IPS DF 6.9 (cell line): ENCODE data around the gene ANKRD60.

Experiments
- DNase-seq: peaks from one replicate; pipeline ENCODE4 v3.0.0-alpha.2; 2013; ENCODE audit warnings: low read depth, low spot score
- H3K27ac ChIP-seq: one replicate; pipeline ENCODE4 v1.5.1; 2013; ENCODE audit warnings: low read length, control low read depth
- H3K27me3 ChIP-seq: 2 replicates; pipeline ENCODE4 v1.6.1; 2013; ENCODE audit warnings: mild to moderate bottlenecking, low read length; ENCODE audit not compliant: control insufficient read depth, insufficient read depth
- H3K36me3 ChIP-seq: 2 replicates; pipeline ENCODE4 v1.6.1; 2013; ENCODE audit warnings: low read length; ENCODE audit not compliant: control insufficient read depth, insufficient read depth
- H3K4me1 ChIP-seq: 2 replicates; pipeline ENCODE4 v1.6.1; 2013; ENCODE audit warnings: low read length; ENCODE audit not compliant: control insufficient read depth, insufficient read depth
- H3K4me3 ChIP-seq: 2 replicates; pipeline ENCODE4 v1.5.1; 2013; ENCODE audit warnings: mild to moderate bottlenecking, low read length
- H3K9me3 ChIP-seq: 2 replicates; pipeline ENCODE4 v1.6.1; 2013; ENCODE audit warnings: low read length, inconsistent platforms; ENCODE audit not compliant: control insufficient read depth, insufficient read depth
- WGBS: extraction: QIAGEN DNeasy Blood & Tissue Kit; methylation state at CpG from one replicate; pipeline ENCODE4 v1.1.7; 2013; ENCODE audit warnings: mixed read lengths, missing lambda C conversion rate; ENCODE audit not compliant: insufficient read length, insufficient coverage; 5-methylcytosine and 5-hydroxymethylcytosine counted together

ANKRD60 gene

DNA sequence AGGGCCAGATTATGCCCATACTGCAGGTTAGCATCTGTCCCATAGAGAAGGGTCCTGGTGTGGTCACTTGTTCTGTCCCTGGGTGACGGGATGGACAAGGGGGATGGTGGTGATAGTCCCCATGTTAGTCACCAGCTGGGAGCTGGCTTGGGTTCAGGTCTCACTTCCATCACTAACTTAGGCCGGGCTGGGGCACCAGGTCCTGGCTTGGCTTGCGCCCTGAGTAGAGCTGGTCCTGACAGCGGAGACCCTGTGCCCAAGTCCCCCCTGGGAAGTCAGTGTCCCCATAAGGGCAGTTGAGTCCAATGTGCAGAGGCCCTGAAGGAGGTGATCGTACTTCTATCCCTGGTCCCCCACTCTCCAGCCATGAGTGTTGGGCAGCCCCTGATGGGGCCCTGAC, 52.6 kb downstream of the ANKRD60 start:
- H3K36me3 ChIP-seq: no peaks in the 10 kb centered on the region
- no peaks in the 10 kb centered on the region for H3K9me3 ChIP-seq
- H3K27me3 ChIP-seq: no peaks in the 10 kb centered on the region
- WGBS: no CpG with 5 or more reads among the region's 5 CpGs
- DNase-seq: no peak
- no peak overlapping the region for H3K27ac ChIP-seq
- peaks cover 7% of the 10 kb centered on the region; the same call in 1 of the 2 replicates for H3K4me1 ChIP-seq
- no peak overlapping the region for H3K4me3 ChIP-seq

DNA sequence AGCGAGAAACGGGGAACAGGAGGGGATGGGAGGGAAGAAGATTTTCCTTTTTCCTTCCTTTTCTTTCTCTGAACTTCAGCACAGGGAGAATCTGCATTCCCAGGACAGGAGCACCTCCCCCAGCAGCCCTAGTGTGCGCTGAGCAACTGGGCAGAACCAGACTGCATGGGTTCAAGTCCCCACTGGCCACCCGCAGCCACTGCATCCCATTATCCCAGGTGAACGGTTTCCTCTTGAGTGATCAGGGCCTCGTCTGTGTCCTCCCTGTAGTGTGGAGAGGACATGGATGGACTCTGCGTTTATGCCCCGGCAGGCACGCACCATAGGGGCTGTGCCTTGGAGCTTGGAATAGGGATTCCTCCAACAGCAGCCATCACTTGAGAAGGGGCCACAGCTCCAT, 53.0 kb downstream of the ANKRD60 start:
- peaks cover 7% of the 10 kb centered on the region; the same call in 1 of the 2 replicates for H3K4me1 ChIP-seq
- no CpG with 5 or more reads among the region's 9 CpGs for WGBS
- H3K27ac ChIP-seq: no peak overlapping the region
- H3K4me3 ChIP-seq: no peak overlapping the region
- DNase-seq: no peak
- no peaks in the 10 kb centered on the region for H3K36me3 ChIP-seq
- no peaks in the 10 kb centered on the region for H3K27me3 ChIP-seq
- H3K9me3 ChIP-seq: no peaks in the 10 kb centered on the region

DNA sequence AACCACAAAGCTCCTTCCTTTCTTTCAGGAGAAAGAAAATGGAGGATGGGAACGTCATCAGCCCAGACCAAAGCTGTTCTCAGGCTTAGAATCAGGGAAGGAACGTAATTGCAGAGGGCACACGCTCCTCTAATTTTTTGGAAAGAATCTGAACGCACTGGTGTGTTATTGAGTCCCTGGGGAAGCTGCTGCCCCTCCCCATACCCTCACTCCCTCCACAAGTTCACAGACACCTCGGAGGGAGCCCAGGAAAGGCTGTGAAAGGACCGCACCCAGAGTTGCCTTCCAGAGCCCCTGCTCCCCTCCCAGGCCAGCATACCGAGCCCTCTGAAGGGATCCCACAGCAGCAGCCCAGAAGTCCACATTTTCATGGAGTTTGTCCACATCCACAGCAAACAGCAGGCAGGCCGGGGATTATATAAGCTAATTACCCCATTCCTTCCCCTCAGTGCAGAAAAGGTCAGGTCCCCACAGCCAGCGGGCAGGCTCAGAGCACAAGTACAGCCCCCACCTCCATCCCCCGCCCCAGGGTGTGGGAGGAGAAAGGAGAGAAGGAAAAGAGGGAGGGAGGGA, 53.7 kb downstream of the ANKRD60 start:
- H3K9me3 ChIP-seq: no peaks in the 10 kb centered on the region
- no peak overlapping the region for H3K27ac ChIP-seq
- H3K36me3 ChIP-seq: no peaks in the 10 kb centered on the region
- peaks cover 6% of the 10 kb centered on the region; the same call in 1 of the 2 replicates for H3K4me1 ChIP-seq
- no peaks in the 10 kb centered on the region for H3K27me3 ChIP-seq
- DNase-seq: no peak
- H3K4me3 ChIP-seq: no peak overlapping the region
- WGBS: no CpG with 5 or more reads among the region's 10 CpGs

DNA sequence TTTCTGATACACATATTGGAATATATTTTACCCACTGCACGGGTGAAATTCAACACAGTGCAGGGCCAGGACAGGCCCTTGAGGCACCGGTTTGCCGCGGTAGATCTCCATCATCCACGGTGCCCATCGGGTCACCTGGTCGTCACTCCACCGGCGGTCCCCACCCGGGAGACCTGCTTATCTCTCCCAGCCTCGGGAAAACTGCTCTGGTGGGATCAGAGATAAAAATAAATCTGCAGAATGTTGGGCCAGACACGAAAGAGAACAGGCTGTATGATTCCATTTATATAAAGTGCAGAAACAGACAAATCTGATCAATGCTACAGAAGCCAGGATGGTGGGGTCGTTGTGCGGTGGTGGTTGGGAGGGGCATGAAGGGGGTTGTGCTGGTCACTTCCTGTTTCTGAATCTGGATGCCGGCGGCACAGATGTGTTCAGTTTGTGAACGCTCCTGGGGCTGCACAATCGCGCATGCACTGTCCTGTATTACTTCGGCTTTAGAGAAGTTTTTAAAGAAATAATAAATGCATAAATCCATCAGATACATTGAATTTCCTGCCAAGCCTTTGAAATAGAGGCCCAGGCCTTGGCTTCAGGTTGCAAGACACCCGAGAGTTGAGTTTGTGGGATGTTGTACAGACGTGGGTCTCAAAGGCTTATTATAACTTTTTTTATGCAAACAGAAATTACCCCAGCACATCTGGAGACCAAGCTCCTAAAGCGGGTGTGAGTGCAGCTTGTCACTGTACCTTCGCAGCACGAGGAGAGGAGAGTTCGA, 54.3 kb downstream of the ANKRD60 start:
- no peaks in the 10 kb centered on the region for H3K36me3 ChIP-seq
- H3K4me3 ChIP-seq: no peak overlapping the region
- H3K4me1 ChIP-seq: peaks cover 3% of the 10 kb centered on the region; the same call in 1 of the 2 replicates
- H3K9me3 ChIP-seq: no peaks in the 10 kb centered on the region
- no CpG with 5 or more reads among the region's 26 CpGs for WGBS
- H3K27me3 ChIP-seq: no peaks in the 10 kb centered on the region
- no peak for DNase-seq
- H3K27ac ChIP-seq: no peak overlapping the region

DNA sequence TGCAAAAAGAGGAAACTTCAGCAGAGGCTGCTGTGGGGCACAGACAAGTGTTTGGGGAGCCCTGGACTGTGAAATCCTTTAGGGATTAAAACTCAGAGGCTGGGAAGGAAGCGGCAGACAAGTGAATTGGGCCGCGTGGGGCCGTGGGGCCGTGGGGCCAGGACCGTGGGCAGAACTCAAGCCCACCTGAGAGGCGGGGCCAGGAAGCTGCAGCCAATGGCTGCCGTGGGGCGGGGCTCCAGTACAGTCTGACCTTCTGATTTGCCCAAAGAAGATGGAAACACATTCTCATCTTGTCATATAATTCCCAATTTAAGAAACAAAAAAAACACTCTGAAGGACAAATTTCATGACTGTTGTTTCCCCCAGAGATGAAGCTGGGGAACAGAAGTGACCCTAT, 55.4 kb downstream of the ANKRD60 start:
- Histone ChIP-seq H3K27me3 (no peaks in the 10 kb centered on the region), H3K4me3 (no peak overlapping the region), H3K36me3 (no peaks in the 10 kb centered on the region), H3K9me3 (no peaks in the 10 kb centered on the region), H3K27ac (no peak overlapping the region), H3K4me1 (peaks cover 2% of the 10 kb centered on the region; the same call in 1 of the 2 replicates)
- WGBS: no CpG with 5 or more reads among the region's 9 CpGs
- no peak for DNase-seq

DNA sequence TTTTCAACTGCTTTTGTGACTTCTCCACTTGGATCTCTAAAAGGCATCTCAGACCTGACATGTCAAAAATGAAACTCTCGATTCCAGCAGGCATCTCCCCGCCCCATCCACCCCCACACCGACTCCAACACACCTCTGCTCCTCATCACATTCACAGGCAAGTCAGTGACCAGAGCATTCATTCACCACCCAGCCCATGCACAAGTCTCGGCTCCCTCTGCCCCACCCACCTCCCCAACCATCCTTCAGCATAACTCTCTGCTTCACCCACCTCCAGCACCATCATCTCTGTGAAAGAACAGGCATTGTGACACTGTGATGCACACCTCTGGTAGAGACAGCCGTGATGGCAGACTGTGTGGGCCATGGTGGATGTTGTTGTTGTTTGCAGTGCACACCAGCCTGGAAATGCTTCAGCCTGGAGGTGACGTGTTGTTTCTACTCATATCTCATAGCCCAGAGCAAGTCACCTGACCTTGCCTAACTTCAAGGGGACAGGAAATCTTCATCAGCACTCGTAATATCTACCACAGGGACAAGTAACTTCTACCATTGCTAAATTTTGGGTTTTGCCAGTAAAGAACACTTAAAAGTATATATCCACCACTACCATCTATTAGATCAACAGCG, 56.5 kb downstream of the ANKRD60 start:
- Histone ChIP-seq H3K4me1 (peaks cover 2% of the 10 kb centered on the region; the same call in 1 of the 2 replicates), H3K9me3 (no peaks in the 10 kb centered on the region), H3K27ac (no peak overlapping the region), H3K36me3 (no peaks in the 10 kb centered on the region), H3K27me3 (no peaks in the 10 kb centered on the region), H3K4me3 (no peak overlapping the region)
- DNase-seq: no peak
- WGBS: no CpG with 5 or more reads among the region's 8 CpGs

DNA sequence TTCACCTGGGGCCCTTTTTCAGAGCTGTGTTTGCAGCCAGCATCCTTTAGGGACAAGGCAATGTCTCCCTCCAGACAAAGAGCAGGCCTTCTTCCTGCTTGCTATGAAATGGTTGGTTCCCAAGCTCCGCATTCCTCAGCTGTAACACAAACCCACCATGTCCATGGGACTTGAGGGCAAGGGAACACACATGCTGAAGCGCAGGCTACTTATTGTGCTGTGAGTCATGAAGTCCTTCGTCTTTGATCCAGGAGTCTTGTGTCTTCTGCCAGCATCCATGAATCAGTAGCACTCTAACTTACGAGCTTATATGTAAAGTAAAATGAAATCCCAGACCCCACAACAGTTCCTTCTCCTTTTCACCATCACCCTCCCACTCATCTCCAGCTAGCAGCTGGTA, 59.0 kb downstream of the ANKRD60 start:
- no peak overlapping the region for H3K27ac ChIP-seq
- no peak for DNase-seq
- no CpG with 5 or more reads among the region's 4 CpGs for WGBS
- H3K36me3 ChIP-seq: no peaks in the 10 kb centered on the region
- H3K4me3 ChIP-seq: no peak overlapping the region
- no peaks in the 10 kb centered on the region for H3K9me3 ChIP-seq
- no peaks in the 10 kb centered on the region for H3K4me1 ChIP-seq
- no peaks in the 10 kb centered on the region for H3K27me3 ChIP-seq

DNA sequence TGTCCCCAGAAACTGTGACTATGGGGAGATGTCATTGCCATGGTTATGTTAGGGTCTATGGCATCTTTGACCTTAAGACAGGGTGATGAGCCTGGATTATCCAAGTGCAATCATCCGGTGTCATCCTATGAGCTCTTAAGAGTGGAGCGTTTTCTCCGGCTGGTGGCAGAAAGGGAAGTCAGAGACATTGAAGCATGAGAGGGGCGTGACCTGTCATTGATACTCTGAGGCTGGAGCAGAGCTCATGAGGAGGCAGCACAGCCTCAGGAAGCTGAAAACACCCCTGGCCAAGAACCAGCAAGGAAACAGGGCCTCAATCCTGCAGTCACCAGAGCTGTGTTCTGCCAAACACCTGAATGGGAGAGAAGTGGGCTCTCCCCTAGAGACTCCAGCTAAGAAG, 59.6 kb downstream of the ANKRD60 start:
- no peaks in the 10 kb centered on the region for H3K36me3 ChIP-seq
- no peaks in the 10 kb centered on the region for H3K4me1 ChIP-seq
- DNase-seq: no peak
- no peaks in the 10 kb centered on the region for H3K27me3 ChIP-seq
- H3K4me3 ChIP-seq: no peak overlapping the region
- WGBS: no CpG with 5 or more reads among the region's 4 CpGs
- H3K9me3 ChIP-seq: no peaks in the 10 kb centered on the region
- no peak overlapping the region for H3K27ac ChIP-seq

DNA sequence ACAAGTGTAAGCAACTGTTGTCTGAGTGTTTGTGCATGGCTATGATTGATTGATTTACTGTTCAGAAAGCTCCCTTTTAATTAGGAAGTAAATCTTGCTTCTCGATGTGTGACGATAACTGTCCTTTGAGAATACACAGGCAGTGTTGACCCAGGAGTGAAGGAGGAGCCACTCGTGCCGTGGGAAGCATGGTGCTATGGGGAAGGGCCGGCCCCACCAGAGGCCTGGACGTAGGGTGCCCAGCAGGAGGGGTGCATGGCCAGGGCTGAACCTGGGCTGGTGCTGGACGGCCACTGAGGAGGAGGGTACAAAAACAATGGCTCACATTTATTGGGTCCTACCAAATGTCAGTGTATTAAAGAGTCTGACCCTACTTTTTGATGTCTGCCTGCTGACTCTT, 60.7 kb downstream of the ANKRD60 start:
- Histone ChIP-seq H3K36me3 (no peaks in the 10 kb centered on the region), H3K27me3 (no peaks in the 10 kb centered on the region), H3K4me3 (no peak overlapping the region), H3K9me3 (no peaks in the 10 kb centered on the region), H3K27ac (no peak overlapping the region), H3K4me1 (no peaks in the 10 kb centered on the region)
- DNase-seq: no peak
- no CpG with 5 or more reads among the region's 7 CpGs for WGBS
